HepG2 (cell line): Measurements from ENCODE around the gene GNAL. TPM values are rescaled to one million over a fixed set of nuclear protein-coding genes. Genes with fewer than 3 reads are reported as not detected.

Source experiments
- ATAC-seq: fragments of 200-7000 bp; cut with Tn5 transposase; 3 replicates; pipeline ENCODE4 v1.9.1; 2020; ENCODE audit warnings: mild to moderate bottlenecking, moderate library complexity
- BruUV-seq: library from RNA; stranded (reverse); fragments of 400-500 nt; replicated peaks from 2 replicates; lab custom pipeline; 2021; lab: Mats Ljungman, UMichigan
- CTCF ChIA-PET: fragments of 300-600 bp; formaldehyde crosslinking; extraction: SDS; loops from one replicate; lab custom pipeline; 2021; ENCODE audit warnings: low total read pairs, inconsistent platforms, low intra/inter-chr PET ratio; lab: Yijun Ruan, JAX
- POLR2A ChIA-PET: fragments of 350-600 bp; sonication (Branson Sonifier 250); formaldehyde crosslinking; loops from one replicate; lab custom pipeline; 2020; ENCODE audit warnings: antibody characterized with exemption, inconsistent platforms; lab: Yijun Ruan, JAX
- DNase-seq: peaks from one replicate; pipeline ENCODE4 v3.0.0-alpha.2; 2015; ENCODE audit warnings: low spot score
- FAIRE-seq: peaks from 3 replicates; lab custom pipeline; 2011; peaks lifted over from hg19 to GRCh38; lab: Jason Lieb, UNC
- H2AFZ ChIP-seq: one replicate; pipeline ENCODE4 v1.6.1; 2011; ENCODE audit warnings: low read length, inconsistent platforms
- H3K27ac ChIP-seq: fragments of 300-600 bp; 3 replicates; pipeline ENCODE4 v1.8.0; 2011; ENCODE audit warnings: mixed run types, mild to moderate bottlenecking, mixed read lengths, low read length, inconsistent platforms; ENCODE audit not compliant: insufficient read depth; ENCODE audit errors: extremely low read length
- H3K27me3 ChIP-seq, 2 experiments: fragments of 200-600 bp in 1 of 2; 2 replicates in 1 of 2; 3 replicates in 1 of 2; pipeline versions ENCODE4 v1.6.0 to v1.8.0; 2011; ENCODE audit warnings: low read length in 2 of 2, mild to moderate bottlenecking in 2 of 2, moderate library complexity in 2 of 2, inconsistent platforms in 1 of 2; ENCODE audit not compliant: insufficient read depth in 2 of 2, control insufficient read depth in 1 of 2
- H3K36me3 ChIP-seq, 2 experiments: fragments of 200-600 bp in 1 of 2; replicated peaks in 1 of 2; 2 replicates in 1 of 2; 3 replicates in 1 of 2; pipeline versions ENCODE4 v1.5.1 to v1.8.0; 2011; ENCODE audit warnings: low read length in 2 of 2, inconsistent platforms in 1 of 2; ENCODE audit not compliant: insufficient read depth in 2 of 2, control insufficient read depth in 1 of 2
- H3K4me1 ChIP-seq: 2 replicates; pipeline ENCODE4 v1.5.1; 2012; ENCODE audit warnings: low read length, inconsistent platforms; ENCODE audit not compliant: insufficient read depth
- H3K4me2 ChIP-seq: 2 replicates; pipeline ENCODE4 v1.6.0; 2011; ENCODE audit warnings: low read depth, low read length, inconsistent platforms
- H3K4me3 ChIP-seq, 3 experiments: fragments of 200-600 bp in 1 of 3; sonication (generic), shearing (Covaris generic) in 1 of 3; replicated peaks in 1 of 3; 2 replicates each; pipeline ENCODE4 v1.5.1; 2011 to 2016; ENCODE audit warnings: low read length in 3 of 3, inconsistent platforms in 2 of 3, low read depth in 2 of 3, mild to moderate bottlenecking in 2 of 3, control low read depth in 1 of 3, mixed read lengths in 1 of 3; ENCODE audit not compliant: insufficient read depth in 1 of 3
- H3K79me2 ChIP-seq: one replicate; pipeline ENCODE4 v1.6.1; 2011; ENCODE audit warnings: low read length, inconsistent platforms; ENCODE audit not compliant: insufficient read depth
- H3K9ac ChIP-seq: 2 replicates; pipeline ENCODE4 v1.6.0; 2011; ENCODE audit warnings: mild to moderate bottlenecking, low read depth, low read length, inconsistent platforms; ENCODE audit not compliant: insufficient read depth
- H3K9me3 ChIP-seq: 2 replicates; pipeline ENCODE4 v1.5.1; 2012; ENCODE audit warnings: mild to moderate bottlenecking, low read length
- H4K20me1 ChIP-seq: 2 replicates; pipeline ENCODE4 v1.6.0; 2011; ENCODE audit warnings: inconsistent platforms, mild to moderate bottlenecking, low read length, moderate library complexity; ENCODE audit not compliant: insufficient read depth
- ETV5 ChIP-seq: IDR thresholded peaks from 2 replicates; pipeline ENCODE4 v1.6.1; 2018; ENCODE audit warnings: missing biosample characterization, missing genetic modification reagents, inconsistent platforms, borderline replicate concordance
- STAG1 ChIP-seq: sonication (generic); formaldehyde crosslinking; IDR thresholded peaks from 2 replicates; pipeline ENCODE4 v1.4.0; 2020; ENCODE audit warnings: missing genetic modification reagents
- TBL1XR1 ChIP-seq: fragments of 150-350 bp; IDR thresholded peaks from 2 replicates; pipeline ENCODE4 v1.6.1; 2014; ENCODE audit warnings: borderline replicate concordance, low read length; ENCODE audit not compliant: partially characterized antibody
- ZNF644 ChIP-seq: IDR thresholded peaks from 2 replicates; pipeline ENCODE4 v1.6.1; 2016; ENCODE audit warnings: low read depth
- WGBS: methylation state at CpG from one replicate; pipeline ENCODE4 v1.1.6; 2017; ENCODE audit warnings: low lambda C conversion rate; 5-methylcytosine and 5-hydroxymethylcytosine counted together
- in situ Hi-C: cut with HindIII; loops from 2 replicates; pipeline ENCODE4 v1.10.0; 2017; ENCODE audit warnings: low pct_unique_long_range_greater_than_20kb; ENCODE audit not compliant: extremely low pct_ligation_motif_present
- intact Hi-C: fragments of 100-400 bp; cut with micrococcal nuclease; formaldehyde crosslinking; loops from one replicate; pipeline ENCODE4 v1.10.0; 2022; ENCODE audit not compliant: unreplicated experiment
- polyA plus RNA-seq, 8 experiments: library from polyadenylated mRNA; depleted of rRNA in 3 of 8; stranded (reverse) in 7 of 8; unstranded in 1 of 8; fragments of >200 nt; fragmentation: Illumina TruSeq in 4 of 8; extraction: Trizol in 4 of 8; gene quantifications; 2 replicates each; pipeline versions ENCODE4 v1.2.1 to v1.2.3, GENCODE V29; 2011 to 2016; ENCODE audit warnings: low read depth in 4 of 8, missing spikeins in 1 of 8, mixed read lengths in 1 of 8; ENCODE audit not compliant: insufficient read depth in 1 of 8
- total RNA-seq, 5 experiments: library from RNA; depleted of rRNA; stranded (reverse); fragments of >200 nt; fragmentation: Illumina TruSeq; extraction: Trizol; gene quantifications; 2 replicates each; pipeline ENCODE4 v1.2.3, GENCODE V29; 2016; ENCODE audit warnings: low read depth in 1 of 5
- TF ChIP-seq, protein P1 (sequence below), 2 experiments: fragments of 450-650 bp in 1 of 2; sonication (generic) in 1 of 2; formaldehyde crosslinking in 1 of 2; IDR thresholded peaks; 2 replicates each; pipeline versions ENCODE4 v1.6.1 to v1.8.0; 2016 to 2022; ENCODE audit warnings: antibody characterized with exemption in 1 of 2, mild to moderate bottlenecking in 1 of 2, missing genetic modification reagents in 1 of 2
- TF ChIP-seq, protein P2 (sequence below): sonication (generic); formaldehyde crosslinking; IDR thresholded peaks from 2 replicates; pipeline ENCODE4 v1.5.0; 2020; ENCODE audit warnings: mild to moderate bottlenecking, missing genetic modification reagents

Gene GNAL
- total and polyA plus RNA-seq, 2 of the 13 experiments (the other 11 are each of a cell fraction or from before 2014, with no cell fraction given): 0.87 to 1.4 TPM

DNA sequence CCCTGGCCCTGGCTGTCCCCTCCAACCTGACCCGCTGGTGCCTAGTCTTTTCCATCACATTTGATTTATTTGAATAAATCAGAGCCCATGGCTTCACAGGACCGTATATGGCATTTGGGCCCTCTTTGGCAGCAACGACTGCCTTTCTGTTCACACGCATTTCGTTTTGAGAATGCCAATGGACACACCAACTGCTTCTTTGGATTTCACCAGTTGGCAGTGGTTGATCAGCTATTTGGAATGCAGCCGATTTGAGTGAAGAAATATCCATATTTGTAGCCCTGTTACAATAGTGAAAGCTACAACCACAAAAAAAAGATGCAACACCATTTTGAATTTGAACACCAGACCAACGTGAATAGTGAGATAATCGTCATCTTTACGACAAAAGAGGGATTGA lies 56.5 kb downstream of the GNAL start:
- ATAC-seq (no peak), FAIRE-seq (no peak), DNase-seq (no peak)
- BruUV-seq: no TSS peak
- Histone ChIP-seq H3K9me3 (no peaks in the 10 kb centered on the region), H3K27ac (no peak overlapping the region), H3K36me3 (no peaks in the 10 kb centered on the region), H3K4me2 (no peak overlapping the region), H3K4me1 (no peaks in the 10 kb centered on the region), H3K4me3 (no peak overlapping the region), H3K27me3 (peaks cover 4 to 32% of the 10 kb centered on the region in 2 experiments), H3K9ac (no peak overlapping the region), H4K20me1 (no peaks in the 10 kb centered on the region), H3K79me2 (no peaks in the 10 kb centered on the region), H2AFZ (no peak overlapping the region)
- ChIA-PET POLR2A (no interaction called here), CTCF (no interaction called here)
- WGBS: 6% methylated on average over 9 of the region's 9 CpGs
- intact Hi-C loops: loop anchor here (10.0 kb wide), 1 partner anchor 91 kb away; no protein-coding TSS in a partner anchor
- TF ChIP-seq ZNF644 (CRISPR knock-in tag): no peak
- no peak for TF ChIP-seq TBL1XR1
- in situ Hi-C loops: loop anchor here (5.0 kb wide), 1 partner anchor 132 kb away; no protein-coding TSS in a partner anchor

DNA sequence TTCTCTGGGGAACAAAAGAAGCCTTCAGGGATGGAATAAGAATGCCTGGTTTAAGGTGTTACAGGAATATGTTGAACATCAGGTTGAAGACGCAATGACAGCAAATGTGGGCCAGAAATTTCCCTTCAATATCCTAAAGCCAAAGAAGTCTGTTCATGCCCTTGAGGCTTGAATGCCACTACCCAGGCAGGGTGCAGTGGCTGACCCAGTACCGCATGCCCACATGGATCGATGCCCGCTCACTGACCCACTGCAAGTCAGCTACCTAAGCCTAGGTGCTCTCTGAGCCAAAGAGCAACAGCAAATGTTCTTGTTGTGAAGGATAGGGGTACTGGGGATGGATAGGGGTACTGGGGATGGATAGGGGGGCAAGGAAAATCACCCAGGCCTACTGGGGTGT lies 58.2 kb downstream of the GNAL start:
- FAIRE-seq (no peak), ATAC-seq (no peak), DNase-seq (no peak)
- no peak overlapping the region for H2AFZ ChIP-seq
- no peak overlapping the region for H3K4me2 ChIP-seq
- no peak overlapping the region for H3K9ac ChIP-seq
- CTCF ChIA-PET: no interaction called here
- 56% methylated on average over 4 of the region's 4 CpGs for WGBS
- in situ Hi-C loops (loop anchor here (5.0 kb wide), 1 partner anchor 130 kb away; no protein-coding TSS in a partner anchor), intact Hi-C loops (loop anchor here (10.0 kb wide), 1 partner anchor 92 kb away; no protein-coding TSS in a partner anchor)
- POLR2A ChIA-PET: no interaction called here
- no peaks in the 10 kb centered on the region for H3K4me1 ChIP-seq
- no peaks in the 10 kb centered on the region for H3K36me3 ChIP-seq
- H3K27ac ChIP-seq: no peak overlapping the region
- H3K4me3 ChIP-seq: no peak overlapping the region
- no peaks in the 10 kb centered on the region for H4K20me1 ChIP-seq
- no TSS peak for BruUV-seq
- H3K9me3 ChIP-seq: no peaks in the 10 kb centered on the region
- no peaks in the 10 kb centered on the region for H3K79me2 ChIP-seq
- H3K27me3 ChIP-seq: peaks cover 4 to 30% of the 10 kb centered on the region in 2 experiments
- TF ChIP-seq ETV5 (CRISPR knock-in tag): no peak
- TF ChIP-seq, protein P1, sequence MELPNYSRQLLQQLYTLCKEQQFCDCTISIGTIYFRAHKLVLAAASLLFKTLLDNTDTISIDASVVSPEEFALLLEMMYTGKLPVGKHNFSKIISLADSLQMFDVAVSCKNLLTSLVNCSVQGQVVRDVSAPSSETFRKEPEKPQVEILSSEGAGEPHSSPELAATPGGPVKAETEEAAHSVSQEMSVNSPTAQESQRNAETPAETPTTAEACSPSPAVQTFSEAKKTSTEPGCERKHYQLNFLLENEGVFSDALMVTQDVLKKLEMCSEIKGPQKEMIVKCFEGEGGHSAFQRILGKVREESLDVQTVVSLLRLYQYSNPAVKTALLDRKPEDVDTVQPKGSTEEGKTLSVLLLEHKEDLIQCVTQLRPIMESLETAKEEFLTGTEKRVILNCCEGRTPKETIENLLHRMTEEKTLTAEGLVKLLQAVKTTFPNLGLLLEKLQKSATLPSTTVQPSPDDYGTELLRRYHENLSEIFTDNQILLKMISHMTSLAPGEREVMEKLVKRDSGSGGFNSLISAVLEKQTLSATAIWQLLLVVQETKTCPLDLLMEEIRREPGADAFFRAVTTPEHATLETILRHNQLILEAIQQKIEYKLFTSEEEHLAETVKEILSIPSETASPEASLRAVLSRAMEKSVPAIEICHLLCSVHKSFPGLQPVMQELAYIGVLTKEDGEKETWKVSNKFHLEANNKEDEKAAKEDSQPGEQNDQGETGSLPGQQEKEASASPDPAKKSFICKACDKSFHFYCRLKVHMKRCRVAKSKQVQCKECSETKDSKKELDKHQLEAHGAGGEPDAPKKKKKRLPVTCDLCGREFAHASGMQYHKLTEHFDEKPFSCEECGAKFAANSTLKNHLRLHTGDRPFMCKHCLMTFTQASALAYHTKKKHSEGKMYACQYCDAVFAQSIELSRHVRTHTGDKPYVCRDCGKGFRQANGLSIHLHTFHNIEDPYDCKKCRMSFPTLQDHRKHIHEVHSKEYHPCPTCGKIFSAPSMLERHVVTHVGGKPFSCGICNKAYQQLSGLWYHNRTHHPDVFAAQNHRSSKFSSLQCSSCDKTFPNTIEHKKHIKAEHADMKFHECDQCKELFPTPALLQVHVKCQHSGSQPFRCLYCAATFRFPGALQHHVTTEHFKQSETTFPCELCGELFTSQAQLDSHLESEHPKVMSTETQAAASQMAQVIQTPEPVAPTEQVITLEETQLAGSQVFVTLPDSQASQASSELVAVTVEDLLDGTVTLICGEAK (IDR thresholded peaks at IDR 0.05): no peak
- TF ChIP-seq, protein P1 (CRISPR knock-in tag; IDR thresholded peaks at IDR 0.05): no peak
- TF ChIP-seq, protein P2, sequence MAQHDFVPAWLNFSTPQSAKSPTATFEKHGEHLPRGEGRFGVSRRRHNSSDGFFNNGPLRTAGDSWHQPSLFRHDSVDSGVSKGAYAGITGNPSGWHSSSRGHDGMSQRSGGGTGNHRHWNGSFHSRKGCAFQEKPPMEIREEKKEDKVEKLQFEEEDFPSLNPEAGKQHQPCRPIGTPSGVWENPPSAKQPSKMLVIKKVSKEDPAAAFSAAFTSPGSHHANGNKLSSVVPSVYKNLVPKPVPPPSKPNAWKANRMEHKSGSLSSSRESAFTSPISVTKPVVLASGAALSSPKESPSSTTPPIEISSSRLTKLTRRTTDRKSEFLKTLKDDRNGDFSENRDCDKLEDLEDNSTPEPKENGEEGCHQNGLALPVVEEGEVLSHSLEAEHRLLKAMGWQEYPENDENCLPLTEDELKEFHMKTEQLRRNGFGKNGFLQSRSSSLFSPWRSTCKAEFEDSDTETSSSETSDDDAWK (CRISPR knock-in tag): no peak
- TF ChIP-seq STAG1: no peak
